GM19455 (cell line): ENCODE results near the gene ADAMTS18.

ENCODE experiments used
- ATAC-seq: cut with Tn5 transposase; IDR thresholded peaks from one replicate; pipeline ENCODE4 v1.9.1; 2021; ENCODE audit not compliant: unreplicated experiment

Gene ADAMTS18

GRCh38 chr16:77331802-77332586 is 102.8 kb downstream of the ADAMTS18 start:
- ATAC-seq: no peak

GRCh38 chr16:77331043-77331442 is 103.8 kb downstream of the ADAMTS18 start:
- ATAC-seq: no peak

GRCh38 chr16:77330332-77331042 is 104.3 kb downstream of the ADAMTS18 start:
- no peak for ATAC-seq

- no peak for ATAC-seq
Measured at GRCh38 chr16:77328768-77329167, 106.1 kb downstream of the ADAMTS18 start.

- no peak for ATAC-seq
Measured at GRCh38 chr16:77328274-77328673, 106.6 kb downstream of the ADAMTS18 start.

GRCh38 chr16:77327717-77328116 is 107.1 kb downstream of the ADAMTS18 start:
- ATAC-seq: no peak

GRCh38 chr16:77324729-77325128 is 110.1 kb downstream of the ADAMTS18 start:
- no peak for ATAC-seq

- no peak for ATAC-seq
Measured at GRCh38 chr16:77323695-77324094, 111.1 kb downstream of the ADAMTS18 start.

GRCh38 chr16:77322757-77323156 is 112.1 kb downstream of the ADAMTS18 start:
- ATAC-seq: no peak

- ATAC-seq: no peak
Measured at GRCh38 chr16:77317059-77317458, 117.8 kb downstream of the ADAMTS18 start.

GRCh38 chr16:77310877-77311276 is 124.0 kb downstream of the ADAMTS18 start:
- no peak for ATAC-seq

- no peak for ATAC-seq
Measured at GRCh38 chr16:77308163-77308561, 126.7 kb downstream of the ADAMTS18 start.

- ATAC-seq: no peak
Measured at GRCh38 chr16:77307426-77308162, 127.2 kb downstream of the ADAMTS18 start.

- no peak for ATAC-seq
Measured at GRCh38 chr16:77306075-77306474, 128.8 kb downstream of the ADAMTS18 start.

- no peak for ATAC-seq
Measured at GRCh38 chr16:77304877-77305276, 130.0 kb downstream of the ADAMTS18 start.

- ATAC-seq: no peak
Measured at GRCh38 chr16:77304134-77304533, 130.7 kb downstream of the ADAMTS18 start.

GRCh38 chr16:77302674-77303073 is 132.2 kb downstream of the ADAMTS18 start:
- no peak for ATAC-seq

GRCh38 chr16:77302249-77302648 is 132.6 kb downstream of the ADAMTS18 start:
- no peak for ATAC-seq

GRCh38 chr16:77300256-77300655 is 134.6 kb downstream of the ADAMTS18 start:
- ATAC-seq: no peak

- ATAC-seq: no peak
Measured at GRCh38 chr16:77299395-77299794, 135.4 kb downstream of the ADAMTS18 start.

- ATAC-seq: no peak
Measured at GRCh38 chr16:77298418-77299360, 136.1 kb downstream of the ADAMTS18 start.
